ENCODE measurements around the gene SOX30.
"Not testable (repeated sequence)": the region's sequence is repeated elsewhere in the genome, so short reads cannot be mapped to it uniquely, and the experiment has no call there.

SOX30 gene

DNA sequence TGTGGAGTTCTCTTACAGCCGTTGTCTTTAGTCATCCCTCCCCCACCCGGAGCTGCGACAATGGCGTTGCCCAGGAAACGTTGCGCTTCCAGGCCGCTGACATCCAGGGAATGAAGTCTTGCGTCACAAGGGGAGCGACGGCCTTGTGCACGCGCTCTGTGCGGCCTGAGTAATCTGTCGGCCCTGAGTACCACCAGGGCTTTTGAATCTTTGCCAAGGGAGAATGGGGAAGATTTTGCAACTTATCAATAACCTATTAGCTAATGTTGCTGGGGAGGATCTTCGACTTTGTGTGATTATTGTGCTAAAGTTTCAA lies at the start of gene SOX30:
Gene SOX30, minus strand, starts transcription at position 62 of the 316 bp plus-strand sequence. CDS start 360 bp downstream, outside the sequence.
- no peak for DNase-seq (ENCODE audit: low read depth)

DNA sequence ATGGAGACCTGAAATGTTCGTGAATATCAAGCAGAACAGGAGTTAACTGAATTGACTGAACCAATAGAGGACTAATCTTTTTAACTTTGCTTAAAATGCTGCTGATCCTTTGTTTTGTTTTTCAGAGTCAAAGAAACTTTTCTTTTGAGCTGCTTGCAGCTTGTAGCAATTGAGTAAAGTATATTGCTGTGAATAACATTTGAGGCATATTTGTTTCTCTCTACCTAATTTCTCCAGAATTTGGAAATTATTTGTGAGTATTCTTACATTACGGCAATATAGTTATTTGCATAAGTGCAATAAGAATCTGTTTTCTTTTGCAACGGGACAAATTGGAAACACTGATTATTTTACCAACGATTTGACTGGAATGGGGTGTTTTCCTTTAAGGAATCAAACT lies 46.4 kb upstream of the SOX30 start:
- DNase-seq (ENCODE audit: low read depth), result not testable (repeated sequence)

DNA sequence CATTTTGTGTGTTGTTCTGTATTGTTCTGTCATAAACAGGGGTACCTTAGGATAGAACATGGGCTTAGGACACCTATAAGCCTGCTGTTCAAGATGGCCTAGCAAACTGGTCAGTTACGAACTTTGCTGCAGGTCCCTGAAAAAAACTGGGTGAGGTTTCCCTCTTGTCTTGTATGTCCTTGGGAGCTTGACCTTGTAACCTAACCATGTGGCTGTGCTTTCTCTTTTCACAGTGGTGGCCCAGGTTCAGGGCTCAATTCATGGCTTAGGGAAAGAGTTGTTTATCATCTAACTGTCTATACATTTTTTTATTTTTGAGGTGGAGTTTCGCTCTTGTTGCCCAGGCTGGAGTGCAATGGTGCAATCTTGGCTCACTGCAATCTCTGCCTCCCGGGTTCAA lies 43.9 kb upstream of the SOX30 start:
- DNase-seq (ENCODE audit: low read depth), result not testable (repeated sequence)

DNA sequence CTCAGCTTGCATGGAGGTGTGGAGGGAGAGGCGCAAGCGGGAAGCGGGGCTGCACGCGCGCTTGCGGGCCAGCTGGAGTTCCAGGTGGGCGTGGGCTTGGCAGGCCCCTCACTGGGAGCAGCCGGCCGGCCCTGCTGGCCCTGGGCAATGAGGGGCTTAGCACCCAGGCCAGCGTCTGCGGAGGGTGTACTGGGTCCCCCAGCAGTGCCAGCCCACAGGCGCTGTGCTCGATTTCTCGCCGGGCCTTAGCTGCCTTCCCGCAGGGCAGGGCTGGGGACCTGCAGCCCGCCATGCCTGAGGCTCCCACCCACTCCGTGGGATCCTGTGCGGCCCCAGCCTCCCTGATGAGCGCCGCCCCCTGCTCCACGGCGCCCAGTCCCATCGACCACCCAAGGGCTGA lies 41.6 kb upstream of the SOX30 start:
- DNase-seq (ENCODE audit: low read depth), result not testable (repeated sequence)

DNA sequence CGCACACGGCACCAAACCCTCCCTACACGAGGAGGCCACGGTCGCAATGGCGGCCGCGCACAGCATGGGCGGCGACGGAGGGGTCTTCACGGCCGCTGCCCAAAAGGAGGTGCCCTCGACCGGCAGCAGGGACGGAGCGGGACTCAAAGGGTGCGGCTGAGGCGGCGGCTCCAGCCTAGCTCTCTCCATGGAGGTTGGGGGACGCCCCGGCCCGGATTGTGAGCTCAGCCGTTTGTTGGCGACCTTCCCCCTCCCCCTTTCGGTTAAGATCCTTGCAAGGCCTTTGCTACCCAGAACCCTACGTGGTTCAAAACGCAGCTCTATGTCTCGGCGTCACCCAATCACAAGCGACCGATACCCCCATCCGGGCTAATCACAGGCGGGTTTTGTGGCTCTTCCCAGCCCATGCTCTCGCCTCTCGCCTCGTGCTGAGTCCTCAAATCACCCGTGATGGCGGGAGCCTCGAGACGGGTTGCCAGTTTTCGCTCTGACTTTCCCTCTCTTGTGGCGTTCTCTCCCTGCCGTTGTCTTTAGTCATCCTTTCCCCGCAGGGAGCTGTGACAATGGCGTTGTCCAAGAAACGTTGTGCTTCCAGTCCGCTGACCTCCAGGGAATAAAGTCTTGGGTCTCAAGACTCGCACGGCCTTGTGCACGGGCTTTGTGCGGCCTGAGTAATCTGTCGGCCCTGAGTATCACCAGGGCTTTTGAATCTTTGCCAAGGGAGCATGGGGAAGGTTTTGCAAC lies 38.6 kb upstream of the SOX30 start:
- no peak for DNase-seq (ENCODE audit: low read depth)

DNA sequence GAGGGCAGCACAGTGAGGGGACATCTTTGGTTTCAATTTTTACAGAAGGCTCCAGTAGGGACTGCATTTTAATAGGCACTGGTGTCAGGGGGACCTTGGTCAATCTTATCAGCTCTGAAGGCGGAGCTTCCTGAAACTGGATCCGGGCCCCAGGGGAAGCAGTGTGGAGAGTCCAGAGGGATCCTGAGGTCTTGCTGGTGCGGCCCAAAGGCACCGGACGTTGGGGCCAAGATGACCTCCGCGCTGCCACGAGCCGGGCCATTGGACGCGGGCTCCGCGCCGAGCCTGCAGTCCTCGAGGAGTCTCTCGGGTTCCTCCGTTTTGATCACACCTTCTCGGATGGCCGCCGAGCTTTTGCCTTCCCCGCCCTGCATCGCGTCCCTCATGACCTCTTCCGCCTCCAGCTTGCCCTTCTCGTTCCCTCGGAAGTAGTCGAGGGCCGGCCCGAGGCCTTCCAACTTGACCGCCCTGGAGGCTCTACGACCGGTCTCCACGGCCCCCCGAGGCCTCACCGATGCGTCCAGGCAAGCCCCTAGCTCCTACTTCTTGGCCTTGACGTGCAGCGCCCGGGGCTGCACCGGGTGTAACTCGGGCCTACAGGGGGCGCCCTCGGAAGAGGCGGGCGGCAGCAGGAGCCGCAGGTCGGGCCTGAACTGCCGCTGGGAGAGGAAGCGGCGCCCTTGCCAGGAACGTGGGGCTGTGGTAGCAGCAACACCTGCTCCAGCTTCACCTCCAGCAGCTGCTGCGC lies 37.9 kb upstream of the SOX30 start:
- peak; percentile 27 for DNase-seq (ENCODE audit: low read depth)

DNA sequence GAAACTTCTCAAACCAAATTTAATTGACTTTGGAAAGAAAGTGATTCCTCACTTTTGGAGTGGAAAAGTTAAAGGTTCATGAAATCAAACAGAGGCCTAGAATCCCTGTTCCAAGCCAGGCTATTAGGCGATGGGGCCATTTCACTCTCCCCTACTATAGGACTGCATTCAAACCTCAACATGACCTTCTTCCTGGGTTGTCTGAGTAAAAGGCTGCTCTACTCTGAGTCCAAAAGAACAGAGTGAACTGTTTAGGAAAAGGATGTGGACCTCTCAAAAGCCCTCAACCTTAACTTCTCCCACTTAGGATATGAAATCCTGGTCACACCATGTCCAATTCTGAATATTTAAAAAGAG lies 34.9 kb upstream of the SOX30 start:
- no peak for DNase-seq (ENCODE audit: low read depth)

DNA sequence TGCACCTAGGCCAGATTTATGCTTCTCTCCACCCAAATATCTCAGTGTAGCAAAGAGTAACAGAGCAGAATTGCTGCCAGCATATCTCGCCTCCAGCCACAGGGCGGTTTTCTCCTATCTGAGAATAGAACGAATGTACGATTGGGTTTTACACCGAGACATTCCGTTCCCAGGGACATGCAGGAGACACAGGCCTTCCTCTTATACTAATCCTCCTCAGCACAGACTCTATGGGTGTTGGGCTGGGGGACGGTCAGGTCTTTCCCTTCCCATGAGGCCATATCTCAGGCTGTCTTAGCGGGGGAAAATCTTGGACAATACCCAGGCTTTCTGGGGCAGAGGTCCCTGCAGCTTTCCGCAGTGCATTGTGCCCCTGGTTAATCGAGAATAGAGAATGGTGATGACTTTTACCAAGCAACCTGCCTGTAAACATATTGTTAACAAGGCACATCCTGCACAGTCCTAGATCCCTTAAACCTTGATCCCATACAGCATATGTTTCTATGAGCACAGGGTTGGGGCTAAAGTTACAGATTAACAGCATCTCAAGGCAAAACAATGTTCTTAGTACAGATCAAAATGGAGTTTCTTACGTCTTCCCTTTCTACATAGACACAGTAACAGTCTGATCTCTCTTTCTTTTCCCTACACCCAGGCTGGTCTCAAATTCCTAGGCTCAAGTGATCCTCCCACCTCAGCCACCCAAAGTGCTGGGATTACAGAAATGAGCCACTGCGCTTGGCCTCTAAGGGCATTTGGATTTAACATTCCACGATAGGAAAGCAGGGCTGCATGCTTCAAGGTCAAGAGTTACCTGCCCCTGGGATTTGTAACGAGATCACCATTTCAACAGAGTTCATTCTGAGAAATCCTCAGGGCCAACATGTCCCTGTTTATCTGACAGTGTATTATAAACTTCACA lies 34.3 kb upstream of the SOX30 start:
- not testable (repeated sequence) for DNase-seq (ENCODE audit: low read depth)

DNA sequence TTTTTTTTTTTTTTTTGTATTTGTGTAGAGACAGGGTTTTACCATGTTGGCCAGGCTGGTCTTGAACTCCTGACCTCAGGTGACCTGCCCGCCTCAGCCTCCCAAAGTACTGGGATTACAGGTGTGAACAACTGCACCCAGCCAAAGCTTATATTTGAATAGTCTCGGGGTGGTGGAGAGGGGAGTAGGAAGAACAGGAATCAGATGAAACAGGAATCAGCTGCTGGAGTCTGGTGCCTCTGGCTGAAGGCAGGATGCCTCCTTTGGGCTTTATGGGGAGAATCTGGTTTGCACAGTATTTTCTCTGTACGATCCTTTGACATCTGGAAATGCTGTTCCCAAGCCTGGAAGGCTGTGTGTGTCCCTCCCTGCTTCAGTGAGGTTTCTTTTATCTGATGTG lies 30.0 kb upstream of the SOX30 start:
- DNase-seq (ENCODE audit: low read depth), result no peak

DNA sequence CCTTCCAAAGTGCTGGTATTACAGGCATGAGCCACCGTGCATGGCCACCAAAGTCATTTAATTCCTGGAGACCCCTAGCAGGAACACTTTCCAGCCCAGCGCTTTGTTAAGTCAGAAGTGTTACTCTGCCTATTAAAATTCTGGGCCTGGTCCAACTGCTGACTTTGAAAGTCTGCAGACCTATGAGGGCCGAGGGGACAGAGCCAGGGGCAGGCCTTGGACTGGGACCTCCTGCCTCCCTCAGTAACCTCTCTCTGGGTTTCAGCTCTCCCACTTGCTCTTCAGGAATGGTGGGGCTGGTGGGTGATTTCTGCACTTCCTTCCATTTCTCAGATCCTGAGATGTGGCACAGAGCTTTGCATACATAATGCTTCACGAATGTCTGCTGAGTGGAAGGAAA lies 28.8 kb upstream of the SOX30 start:
- no peak for DNase-seq (ENCODE audit: low read depth)

DNA sequence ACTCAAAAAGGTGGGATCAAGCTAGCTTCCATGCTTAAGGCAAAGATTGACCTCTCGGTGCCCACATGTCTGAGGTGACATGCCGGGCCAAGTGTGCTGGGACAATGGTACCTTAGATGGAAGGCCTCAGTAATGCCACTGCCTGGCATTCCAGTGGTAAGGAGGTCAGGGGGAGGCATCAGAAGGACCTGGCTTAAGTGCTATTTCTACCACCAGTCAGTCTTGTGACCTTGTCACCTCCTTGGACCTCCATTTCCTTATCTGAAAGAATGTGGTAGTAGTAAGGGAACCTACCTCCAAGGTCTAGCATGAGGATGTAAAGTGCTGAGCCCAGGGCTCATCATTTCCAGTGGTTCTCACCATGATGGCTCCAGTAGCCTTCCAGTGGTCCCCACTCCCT lies 28.0 kb upstream of the SOX30 start:
- no peak for DNase-seq (ENCODE audit: low read depth)

DNA sequence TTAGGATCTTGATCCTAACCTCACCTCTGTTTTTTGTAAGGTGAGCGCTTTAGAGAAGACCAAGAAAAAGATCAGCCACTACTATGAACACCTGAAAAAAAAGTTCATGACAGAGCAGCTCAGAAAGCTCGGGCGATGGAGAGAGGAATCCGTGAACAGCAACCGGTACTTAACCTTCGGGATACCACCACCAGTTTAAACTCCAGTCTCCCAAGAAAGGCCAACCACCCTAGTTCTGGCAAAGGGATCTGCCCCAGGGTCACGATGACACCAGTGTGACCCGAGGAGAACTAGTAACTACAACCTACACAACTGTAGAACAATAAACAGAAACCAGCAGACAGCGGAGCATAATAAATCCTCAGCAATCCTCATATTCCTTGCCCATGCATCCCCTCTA lies 27.6 kb upstream of the SOX30 start:
- no peak for DNase-seq (ENCODE audit: low read depth)

DNA sequence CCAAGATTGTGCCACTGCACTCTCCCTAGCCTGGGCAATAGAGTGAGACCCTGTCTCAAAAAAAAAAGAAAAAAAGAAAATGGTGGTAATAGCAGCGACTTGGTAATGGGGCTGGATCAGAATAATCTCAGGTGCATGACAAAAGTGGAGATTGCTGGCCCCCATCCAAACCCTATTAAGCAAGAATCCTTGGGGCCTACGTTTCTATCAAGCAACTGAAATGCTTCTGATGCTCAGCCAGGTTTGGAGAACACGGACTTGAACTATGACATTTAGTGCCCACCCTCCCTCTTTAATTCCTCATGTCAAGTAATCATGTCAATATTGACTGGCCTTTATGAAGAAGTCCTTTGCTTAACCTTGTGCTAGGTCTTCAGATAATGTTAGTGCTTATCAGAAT lies 25.7 kb upstream of the SOX30 start:
- DNase-seq (ENCODE audit: low read depth), result no peak

DNA sequence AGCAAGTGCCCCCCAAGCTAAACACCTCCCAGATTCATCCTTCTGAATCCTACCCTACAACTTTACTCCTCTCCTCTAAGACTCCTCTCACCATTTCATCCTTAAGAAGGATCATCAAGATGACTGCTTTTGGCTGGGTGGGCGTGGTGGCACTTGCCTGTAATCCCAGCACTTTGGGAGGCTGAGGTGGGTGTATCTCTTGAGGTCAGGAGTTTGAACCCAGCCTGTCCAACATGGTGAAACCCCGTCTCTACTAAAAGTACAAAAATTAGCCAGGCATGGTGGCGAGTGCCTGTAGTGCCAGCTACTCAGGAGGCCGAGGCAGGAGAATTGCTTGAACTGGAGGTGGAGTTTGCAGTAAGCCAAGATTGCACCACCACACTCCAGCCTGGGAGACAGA lies 22.1 kb upstream of the SOX30 start:
- not testable (repeated sequence) for DNase-seq (ENCODE audit: low read depth)

DNA sequence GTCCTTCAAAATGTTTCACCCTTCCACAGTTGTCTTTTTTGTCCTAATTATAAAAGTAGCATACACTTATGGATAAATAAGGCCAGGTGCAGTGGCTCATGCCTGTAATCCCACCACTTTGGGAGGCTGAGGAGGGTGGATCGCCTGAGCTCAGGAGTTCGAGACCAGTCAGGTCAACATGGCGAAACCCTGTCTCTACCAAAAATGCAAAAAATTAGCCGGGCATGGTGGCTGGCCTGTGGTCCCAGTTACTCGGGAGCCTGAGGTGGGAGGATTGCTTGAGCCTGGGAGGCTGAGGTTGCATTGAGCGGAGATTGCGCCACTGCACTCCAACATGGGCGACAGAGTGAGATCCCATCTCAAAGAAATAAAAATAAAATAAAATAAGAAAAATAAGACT lies 20.7 kb upstream of the SOX30 start:
- no peak for DNase-seq (ENCODE audit: low read depth)

DNA sequence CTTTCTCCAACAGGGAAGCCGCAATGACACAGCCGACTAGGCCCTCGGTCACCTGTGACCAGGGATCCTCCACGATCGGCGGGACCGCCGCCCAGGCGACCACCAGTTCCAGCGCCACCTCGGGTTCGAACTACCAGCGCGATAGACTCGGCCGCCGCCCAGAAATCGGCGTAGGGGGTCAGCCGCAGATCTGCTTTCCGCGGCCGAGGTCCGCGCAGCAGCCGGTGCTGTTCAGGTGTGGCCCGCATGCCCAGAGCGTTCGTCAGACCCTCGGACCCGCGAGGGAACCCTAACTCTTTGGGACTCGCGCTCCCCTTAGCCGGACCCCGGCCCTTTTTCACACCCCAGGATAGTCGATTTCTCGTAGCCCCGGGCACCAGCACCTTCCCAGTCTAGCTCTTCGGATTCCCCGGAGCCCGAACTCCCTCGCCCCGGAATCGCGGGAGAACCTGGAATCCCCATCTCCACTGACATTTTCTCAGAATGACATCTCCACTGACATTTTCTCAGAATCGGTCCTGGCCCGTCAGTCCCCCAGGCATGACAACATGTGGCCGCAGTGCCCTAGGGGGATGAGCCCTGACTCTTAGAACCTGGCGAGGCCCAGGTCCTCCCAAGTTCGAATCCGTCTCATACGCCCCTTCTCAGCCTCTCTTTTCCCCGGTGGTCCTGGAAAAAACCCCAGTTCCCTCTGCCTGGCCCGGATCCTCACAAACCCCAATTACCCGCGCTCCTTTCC lies 19.5 kb upstream of the SOX30 start:
- no peak for DNase-seq (ENCODE audit: low read depth)

DNA sequence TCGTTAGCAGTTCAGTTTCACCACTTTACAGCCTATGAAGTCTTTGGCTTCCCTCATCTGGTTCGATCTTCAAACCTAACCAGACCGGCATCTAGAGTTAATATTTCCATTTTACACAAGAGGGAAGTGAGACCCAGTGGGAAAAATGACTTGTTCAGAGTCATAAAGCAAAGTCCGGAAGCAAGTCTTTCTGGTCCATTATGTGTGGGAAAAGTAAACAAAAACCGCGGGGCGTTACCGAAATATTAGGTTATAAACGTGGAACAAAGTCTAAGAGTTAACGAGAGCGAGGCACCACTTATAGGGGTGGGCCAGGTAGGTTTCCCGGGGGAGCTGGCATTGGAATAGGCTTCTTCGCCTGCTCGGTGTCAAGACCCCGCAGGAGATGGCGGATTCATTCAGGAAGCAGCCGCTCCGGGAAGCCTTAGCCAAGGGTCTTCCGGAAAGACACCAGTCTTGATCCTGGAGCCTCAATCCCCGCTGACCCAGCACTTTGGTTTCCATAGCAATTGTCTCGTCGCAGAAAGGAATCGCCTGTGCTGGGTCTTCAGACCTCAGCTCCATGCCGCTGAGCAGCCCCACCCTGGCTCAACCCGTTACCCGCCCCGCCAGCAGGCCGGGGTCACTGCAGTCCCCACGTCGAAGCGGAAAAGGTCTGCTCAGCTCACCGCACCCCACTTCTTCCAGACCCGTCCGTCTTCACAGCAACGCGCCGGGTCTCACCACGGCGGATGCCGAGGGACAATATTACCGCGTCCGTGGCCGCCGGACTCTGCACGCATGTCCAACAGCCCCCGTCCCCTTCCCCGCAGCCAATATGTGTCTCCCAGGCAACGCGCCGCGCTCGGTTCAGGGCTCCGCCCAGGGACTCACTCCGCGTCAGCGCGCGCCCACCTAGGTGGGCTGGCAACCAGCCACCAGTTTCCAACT lies 18.7 kb upstream of the SOX30 start, which contains the start of gene C5orf52:
Gene C5orf52, plus strand, starts transcription at position 872 of the 930 bp plus-strand sequence. CDS start 82 bp downstream, outside the sequence.
- DNase-seq (ENCODE audit: low read depth), result peak; percentile 18

DNA sequence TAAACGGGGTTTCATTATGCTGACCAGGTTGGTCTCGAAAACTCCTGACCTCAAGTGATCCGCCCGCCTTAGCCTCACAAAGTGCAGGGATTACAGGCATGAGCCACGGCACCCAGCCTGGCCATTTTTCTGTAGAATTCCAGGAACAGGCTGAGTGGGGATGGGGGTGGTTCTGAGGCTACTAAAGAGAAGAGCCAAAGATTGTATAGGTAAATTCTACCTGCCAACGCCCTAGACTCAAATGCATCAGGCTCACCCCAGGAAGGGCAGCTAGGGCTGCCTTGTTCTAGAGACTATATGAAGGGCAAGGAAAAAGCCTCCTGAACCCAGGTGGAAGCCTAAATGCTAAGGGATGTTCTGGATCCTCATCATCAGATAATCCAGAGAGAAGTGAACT lies 17.5 kb upstream of the SOX30 start:
- DNase-seq (ENCODE audit: low read depth), result no peak

DNA sequence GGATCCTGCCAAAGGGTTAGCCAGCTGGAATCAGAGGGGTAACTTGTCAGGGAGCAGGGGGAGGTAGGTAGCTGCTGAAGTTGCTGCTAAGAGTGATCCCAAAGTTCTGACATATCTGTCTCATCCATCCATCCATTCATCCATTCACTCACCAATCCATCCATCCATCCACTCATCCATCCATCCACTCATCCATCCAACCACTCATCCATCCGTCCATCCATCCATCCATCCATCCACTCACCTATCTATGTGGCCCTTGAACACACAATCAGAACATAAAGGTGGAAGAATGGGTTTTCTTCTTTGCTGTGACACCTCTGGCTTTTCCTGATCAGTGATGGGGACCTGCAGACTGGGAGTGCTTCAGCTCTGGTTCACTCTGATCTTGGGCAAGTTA lies 16.1 kb upstream of the SOX30 start:
- DNase-seq (ENCODE audit: low read depth), result no peak

DNA sequence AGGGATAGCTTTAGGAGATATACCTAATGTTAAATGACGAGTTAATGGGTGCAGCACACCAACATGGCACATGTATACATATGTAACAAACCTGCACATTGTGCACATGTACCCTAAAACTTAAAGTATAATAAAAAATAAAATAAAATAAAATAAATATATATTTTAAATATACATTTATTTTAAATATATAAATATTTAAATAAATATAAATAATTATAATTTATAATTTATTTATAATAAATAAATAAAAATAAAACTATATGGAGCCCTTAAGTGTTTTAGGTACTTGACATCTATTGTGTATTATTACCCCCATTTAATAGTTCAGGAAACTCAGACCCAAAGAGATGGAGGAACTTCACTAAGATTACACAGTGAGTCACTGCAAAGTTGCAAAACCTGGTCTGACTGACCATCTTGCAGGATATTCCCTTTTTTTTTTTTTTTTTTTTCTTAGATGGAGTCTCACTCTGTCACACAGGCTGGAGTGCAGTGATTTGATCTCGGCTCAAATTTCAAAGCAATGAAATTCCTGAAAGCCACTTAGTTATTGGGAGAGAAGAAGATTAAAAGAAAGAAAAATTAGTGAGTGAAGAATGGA lies 13.3 kb upstream of the SOX30 start:
- no peak for DNase-seq (ENCODE audit: low read depth)
